Stromal cell of bone marrow (primary cell): ENCODE measurements around the gene GNG4.

Source experiments
- DNase-seq: peaks from one replicate; pipeline ENCODE4 v3.0.0-alpha.2; 2012; ENCODE audit warnings: low read depth

The GNG4 gene

GRCh38 chr1:235649368-235650163, at the start of gene GNG4:
Gene GNG4 (minus strand): TSS chr1:235649784. CDS start chr1:235583838, 65,946 bp downstream.
- DNase-seq: no peak

- DNase-seq: no peak
Measured at GRCh38 chr1:235697508-235697907, 47.9 kb upstream of the GNG4 start.

DNA sequence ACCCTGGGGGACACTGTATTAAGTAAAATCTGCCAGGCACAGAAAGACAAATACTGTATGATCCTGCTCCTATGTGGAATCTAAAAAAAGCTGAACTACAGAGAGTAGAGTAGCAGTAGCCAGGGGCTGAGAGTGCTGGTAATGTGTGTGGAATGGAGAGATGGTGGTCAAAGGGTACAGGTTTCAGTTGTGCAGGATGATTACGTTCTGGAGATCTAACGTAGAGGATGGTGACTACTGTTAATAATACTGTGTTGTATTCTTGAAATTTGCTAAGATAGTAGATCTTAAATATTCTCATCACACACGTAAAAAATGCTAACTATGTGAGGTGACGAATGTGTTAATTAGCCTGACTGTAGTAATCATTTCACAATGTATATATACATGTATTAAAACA, 39.8 kb upstream of the GNG4 start:
- no peak for DNase-seq

DNA sequence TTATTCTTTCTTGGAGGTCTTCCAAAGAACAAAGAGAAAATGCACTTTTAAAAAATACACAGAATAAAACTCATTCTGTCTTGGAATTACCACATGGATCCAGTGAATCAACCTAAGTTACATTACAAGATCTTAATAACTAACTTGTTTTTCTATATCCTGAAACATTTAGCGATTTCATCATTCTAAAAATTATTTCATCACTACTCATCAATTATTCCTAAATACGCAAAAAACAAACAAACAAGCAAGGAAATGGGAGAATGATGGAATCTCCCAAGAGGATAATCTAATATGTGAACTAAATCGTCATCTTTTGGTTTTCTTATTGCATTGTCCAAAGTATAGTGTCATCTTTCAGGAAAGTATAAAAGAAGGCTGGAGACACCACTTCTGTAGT, 38.5 kb upstream of the GNG4 start:
- DNase-seq: no peak

GRCh38 chr1:235683653-235684052, 34.1 kb upstream of the GNG4 start:
- DNase-seq: no peak

DNA sequence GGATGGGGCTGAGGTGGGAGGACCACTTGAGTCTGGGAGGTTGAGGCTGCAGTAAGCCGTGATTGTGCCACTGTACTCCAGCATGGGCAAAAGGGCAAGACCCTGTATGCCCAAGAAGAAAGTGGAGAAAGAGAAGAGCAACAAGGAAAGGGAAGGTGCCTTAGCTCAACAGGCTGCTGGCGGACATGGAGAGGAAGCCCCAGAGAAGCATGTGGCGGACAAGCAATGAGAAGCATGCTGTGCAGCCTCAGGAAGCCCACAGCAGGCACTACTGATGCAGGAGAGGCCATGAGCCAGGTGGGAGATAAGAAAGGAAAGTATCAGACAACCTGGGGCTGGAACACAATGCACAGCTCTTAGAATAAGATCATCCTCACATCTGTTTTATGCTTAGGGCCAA, 32.6 kb upstream of the GNG4 start:
- no peak for DNase-seq

DNA sequence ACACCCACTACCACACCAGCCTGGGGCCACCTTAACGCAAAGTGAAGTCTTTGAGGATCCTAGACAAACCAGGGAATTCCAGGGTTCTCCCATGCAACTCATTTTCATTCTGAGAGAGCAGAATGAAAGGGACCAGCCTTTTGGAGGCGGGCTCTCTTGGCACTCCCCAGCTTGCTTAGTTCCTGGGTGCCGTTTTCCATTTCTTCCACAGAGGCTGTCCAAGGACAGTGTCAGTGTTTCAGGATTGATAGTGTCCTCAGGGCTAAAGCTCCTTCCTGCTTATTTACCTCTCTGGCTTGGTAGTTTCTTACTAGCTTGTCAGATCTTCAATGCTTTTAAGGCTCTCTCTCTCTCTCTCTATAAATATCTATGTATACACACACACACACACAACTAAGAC, 30.1 kb upstream of the GNG4 start:
- DNase-seq: no peak

DNA sequence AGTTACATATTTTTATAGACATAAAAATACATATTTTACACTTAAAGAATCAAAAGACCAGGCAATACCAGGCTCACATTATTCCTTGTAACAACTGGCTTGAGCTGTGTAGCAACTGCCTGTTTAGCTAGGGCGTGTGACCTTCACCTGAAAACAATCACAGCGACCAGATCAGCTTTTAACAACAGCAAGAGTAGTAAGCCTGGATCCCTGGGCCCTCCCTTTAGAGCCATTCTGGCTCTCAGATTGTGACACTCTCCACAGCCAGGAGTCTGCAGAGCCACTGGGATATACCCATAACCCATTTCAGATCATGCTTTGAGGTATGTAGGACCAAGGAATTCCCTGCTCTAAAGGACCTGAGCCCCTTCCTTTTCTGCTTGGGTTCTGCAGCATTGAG, 29.4 kb upstream of the GNG4 start:
- no peak for DNase-seq

DNA sequence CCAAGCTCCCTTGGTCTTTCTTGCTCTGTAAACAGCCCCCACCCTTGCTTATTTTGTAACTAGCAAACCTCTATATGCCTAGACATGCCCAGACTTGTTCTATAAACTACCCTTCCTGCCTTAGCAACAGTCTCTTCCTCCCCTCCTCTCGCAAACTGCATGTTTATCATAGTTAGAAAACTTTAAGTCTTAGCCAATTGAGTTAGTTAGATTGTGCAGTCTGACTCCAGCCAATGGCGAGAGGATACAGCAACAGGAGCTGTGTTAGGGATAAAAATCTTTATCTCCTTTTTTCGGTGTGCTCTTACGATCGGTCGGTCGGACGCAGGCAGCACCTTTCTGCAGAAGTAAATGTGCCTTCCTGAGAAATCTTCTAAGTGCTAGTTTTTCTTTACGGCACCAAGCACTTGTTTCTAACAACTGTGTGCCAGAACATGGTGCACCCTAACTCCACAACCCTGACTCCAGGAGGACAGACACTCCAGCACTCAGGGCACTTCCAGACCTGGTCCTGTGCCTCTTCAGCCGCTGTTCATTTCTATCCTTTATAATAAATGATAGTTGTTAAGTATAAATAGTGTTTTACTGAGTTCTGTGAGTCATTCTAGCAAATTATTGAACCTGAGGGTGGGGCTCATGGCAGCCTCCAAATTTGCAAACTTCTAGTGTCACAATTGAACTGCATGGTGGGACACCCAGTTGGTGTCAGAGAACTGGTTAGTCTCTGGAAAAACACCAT, 25.7 kb upstream of the GNG4 start:
- no peak for DNase-seq

DNA sequence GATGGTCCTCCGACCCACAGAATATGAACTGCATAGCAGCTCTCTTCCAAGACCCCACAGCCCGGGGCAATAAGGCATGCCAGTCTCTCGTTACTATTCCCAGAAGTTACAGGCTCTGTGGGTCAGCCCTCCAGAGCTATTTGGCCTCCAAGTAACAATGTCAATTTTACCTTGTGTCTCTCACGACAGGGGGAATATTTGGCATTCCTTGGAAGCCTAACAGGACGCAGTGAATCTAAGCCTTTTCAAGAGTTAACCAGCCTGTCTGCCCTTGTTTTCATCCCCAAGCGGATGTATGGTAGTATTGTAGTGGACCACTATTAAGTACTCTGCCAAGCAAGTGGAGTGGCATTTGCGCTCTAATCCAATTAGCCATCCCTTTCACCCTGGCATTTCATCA, 24.4 kb upstream of the GNG4 start:
- no peak for DNase-seq

DNA sequence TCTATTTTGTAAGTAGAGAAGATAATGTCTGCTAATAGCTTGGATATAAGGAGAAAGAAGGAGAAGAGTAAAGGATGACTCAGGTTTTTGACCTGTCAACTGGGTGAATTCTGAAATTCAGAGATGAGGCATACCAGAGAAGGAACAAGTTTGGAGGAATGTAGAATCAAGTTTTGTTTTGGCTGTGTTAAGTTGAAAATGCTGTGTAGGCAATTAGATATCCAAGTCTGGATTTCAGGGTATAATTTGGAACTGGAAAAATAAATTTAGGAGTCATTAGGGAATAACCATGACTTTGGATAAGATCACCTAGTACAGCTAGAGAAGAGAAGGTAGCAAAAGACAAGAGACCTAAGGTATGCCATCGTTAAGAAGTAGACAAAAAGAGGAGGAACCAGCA, 22.4 kb upstream of the GNG4 start:
- no peak for DNase-seq

DNA sequence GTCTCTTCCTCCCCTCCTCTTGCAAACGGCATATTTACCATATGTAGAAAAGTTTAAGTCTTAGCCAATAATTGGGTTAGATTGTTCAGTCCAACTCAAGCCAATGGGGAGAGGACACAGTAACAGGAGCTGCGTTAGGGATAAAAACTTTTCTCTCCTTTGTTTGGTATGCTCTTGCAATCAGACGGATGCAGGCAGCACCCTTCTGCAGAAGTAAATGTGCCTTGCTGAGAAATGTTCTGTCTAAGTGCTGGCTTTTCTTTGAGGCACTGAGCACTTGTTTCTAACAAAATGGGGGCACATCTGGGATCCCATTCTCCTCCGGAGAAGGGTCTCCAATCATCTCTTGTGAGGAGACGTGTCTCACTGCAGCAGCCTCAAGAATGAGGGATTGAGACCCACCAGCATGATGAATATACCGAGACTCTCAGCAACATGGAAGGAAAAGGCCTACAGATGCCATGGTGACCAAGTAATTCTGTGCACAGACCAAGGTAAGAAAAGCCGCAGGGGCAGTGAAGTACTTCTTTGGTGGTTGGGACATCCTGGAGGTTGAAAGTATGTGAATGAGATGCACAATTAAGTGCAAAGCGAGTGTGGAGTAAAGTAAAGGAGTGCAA, 20.7 kb upstream of the GNG4 start:
- no peak for DNase-seq

DNA sequence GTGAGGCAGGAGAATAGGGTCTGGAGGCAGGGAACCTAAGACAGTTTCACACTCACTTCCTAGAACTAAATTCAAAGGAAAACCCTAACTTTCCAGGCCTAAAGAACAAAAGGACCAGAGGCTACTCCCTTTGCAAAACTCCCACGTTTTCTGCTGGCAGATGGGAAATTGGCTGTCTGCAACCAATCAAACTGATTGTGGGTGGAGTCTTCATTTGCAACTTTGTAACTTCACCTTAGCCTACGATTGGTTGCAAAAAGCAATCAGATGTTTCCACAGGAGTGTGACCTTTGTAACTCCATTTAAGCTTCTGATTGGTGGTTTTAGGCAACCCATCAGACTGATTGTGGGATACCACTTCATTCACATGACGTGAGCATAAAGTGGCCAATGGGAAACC, 19.7 kb upstream of the GNG4 start:
- DNase-seq: no peak

DNA sequence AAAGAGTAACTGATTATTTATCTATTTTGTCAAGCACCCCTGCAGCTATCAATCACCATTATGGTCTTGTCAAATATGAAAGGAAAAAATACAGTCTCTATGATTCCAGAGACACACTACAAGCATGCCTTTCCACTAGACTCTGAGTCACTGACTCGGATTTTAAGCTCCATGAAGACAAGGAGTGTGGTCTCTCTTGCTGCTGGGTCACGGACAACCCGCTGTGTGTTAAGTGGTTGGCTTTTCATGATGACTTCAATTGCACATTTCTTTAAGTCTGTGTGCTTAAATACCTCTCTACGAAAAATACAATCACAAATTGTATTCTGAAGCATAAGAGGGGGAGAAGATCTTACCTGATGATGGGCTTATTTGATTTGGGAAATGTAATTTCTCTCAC, 14.0 kb upstream of the GNG4 start:
- DNase-seq: no peak

- DNase-seq: no peak
Measured at GRCh38 chr1:235661568-235661967, 12.0 kb upstream of the GNG4 start.

- no peak for DNase-seq
Measured at GRCh38 chr1:235659186-235659771, 9.7 kb upstream of the GNG4 start.

- DNase-seq: no peak
Measured at GRCh38 chr1:235657747-235658526, 8.4 kb upstream of the GNG4 start.

DNA sequence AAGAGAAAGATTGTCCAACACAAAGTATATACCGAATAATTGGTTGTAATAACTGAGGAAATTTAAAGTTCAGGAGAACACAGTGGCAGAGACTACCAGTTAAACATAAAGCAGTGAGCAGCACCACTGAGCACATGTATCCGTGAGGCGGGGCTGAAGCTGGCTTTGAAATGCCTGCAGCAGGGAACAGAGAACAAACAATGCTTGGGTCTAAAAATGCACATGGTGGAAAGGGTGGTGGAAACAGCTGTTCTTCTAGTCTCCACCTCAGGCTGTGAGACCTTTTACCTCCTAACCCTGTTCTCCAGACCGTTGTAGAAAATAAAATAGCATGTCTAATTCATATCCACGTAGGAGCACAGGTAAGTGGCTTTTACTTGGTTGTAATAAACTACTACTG, 7.7 kb upstream of the GNG4 start:
- no peak for DNase-seq

DNA sequence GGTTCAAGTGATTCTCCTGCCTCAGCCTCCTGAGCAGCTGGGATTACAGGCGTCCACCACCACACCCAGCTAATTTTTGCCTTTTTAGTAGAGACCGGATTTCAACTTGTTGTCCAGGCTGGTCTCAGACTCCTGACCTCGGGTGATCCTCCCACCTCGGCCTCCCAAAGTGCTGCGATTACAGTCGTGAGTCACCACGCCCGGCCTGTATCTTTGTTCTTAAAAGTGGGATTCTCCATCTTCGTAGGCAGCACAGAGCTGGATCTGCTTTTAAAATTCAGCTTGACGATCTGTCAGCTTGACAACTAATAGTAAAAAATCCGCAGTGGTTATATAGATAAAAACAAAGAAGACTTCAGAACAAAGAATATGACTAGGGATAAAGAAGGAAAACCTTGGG, 2.8 kb upstream of the GNG4 start:
- no peak for DNase-seq

DNA sequence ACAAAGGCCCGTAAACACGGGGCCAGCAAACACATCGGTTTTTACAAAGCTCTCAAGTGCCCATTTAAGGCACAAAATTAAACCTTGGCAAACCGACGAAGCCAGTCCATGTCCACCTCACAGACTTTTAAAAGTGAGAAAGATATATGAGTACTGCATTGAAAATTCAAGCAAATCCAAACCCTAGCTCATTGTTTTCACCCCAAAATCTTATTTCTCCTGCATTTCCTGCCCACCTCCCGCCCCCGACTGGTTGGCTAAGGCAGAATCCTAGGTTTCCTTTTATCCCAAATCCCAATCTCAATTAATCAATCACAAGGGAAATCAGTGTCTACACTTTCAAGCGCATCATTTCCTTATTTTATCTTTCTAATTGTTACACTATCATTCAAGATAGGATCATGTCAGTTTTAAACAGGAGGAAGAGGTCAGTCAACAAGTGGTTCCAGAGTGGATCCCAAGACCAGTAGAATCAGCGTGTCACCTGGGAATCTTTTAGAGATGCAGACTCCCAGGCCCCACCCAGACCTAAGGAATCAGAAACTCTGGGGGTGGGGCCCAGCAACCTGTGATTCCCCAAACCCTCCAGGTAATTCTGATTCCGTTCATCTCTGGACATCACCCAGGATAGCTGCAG, 1.7 kb upstream of the GNG4 start:
- DNase-seq: no peak

DNA sequence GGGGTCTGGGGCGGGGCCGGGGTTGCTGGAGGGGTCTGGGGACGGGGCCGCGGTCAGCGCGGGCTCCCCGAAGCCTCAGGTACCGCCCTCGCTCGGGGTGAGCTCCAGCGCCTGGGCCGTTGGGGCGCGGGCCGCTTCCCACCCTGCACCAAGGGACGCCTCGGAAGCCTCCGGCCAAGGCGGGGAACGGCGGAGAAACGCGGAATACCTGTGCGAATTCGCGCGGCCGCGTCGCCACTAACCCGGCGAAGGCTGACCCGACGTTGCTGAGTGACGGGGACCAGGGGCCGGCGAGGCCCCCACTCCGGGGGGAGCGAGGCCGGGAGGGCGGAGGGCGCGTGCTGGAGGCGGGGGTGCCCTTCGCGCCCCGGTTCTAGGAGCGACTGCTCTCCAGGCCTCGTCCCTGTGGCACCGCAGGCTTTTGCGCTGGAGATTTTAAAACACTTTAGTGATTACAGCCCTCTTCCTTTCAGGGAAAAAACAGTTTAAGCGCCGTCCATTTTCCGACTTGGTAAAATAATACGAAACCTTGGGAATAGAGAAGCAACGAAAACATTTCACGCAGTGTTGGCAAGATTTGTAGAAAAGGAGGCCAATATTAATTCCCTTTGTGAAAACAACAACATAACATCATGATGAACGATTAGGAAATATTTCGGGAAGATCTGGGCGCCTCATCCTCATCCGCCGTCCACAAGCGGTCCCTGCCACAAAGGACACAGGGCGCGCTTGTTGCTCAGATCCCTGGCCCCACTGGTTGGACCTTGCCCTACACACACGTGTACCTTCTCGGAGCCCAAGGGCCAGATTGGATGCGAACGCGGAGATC, 971 bp upstream of the GNG4 start:
- no peak for DNase-seq
